Measurements from ENCODE around the gene MNX1. TPM values are rescaled to one million over a fixed set of nuclear protein-coding genes. Genes with fewer than 3 reads are reported as not detected.
A peak's percentile ranks its signal among the peaks of the same experiment; 100 is the strongest.

MNX1 gene
- total and polyA plus RNA-seq, 10 of the 15 experiments (the other 5 are each of a cell fraction or from before 2014, with no cell fraction given) = 0.22 to 2.7 (median 1.3) TPM; not detected in 1

- H2AFZ ChIP-seq (ENCODE audit: control insufficient read depth, low read depth, low read length) = peak overlapping the region; percentile 18; the same call in 1 of the 2 replicates
- FAIRE-seq = no peak
- H3K9me3 ChIP-seq (replicated peaks; ENCODE audit: control insufficient read depth, insufficient read depth, low read length) = no peaks in the 10 kb centered on the region; the same call in 2 of the 3 replicates
- WGBS (ENCODE audit: insufficient coverage, insufficient replicate concordance, low lambda C conversion rate, missing lambda C conversion rate) = 56% methylated on average over 28 of the region's 49 CpGs
- in situ Hi-C loops (cut with MboI) = no loop called here
- no peak for ATAC-seq
- intact Hi-C loops (cut with micrococcal nuclease; ENCODE audit: unreplicated experiment) = loop anchor here (10.0 kb wide), 2 partner anchors 124 to 336 kb away; partner anchors contain the start of gene LMBR1
- BruUV-seq (replicated peaks) = no TSS peak
- H3K4me3 ChIP-seq = peak overlapping the region; percentile 38; the same call in 1 of the 2 replicates
- H3K27me3 ChIP-seq (replicated peaks in 1 of 2; ENCODE audit: control insufficient read depth in 2 of 2, insufficient read depth in 2 of 2, low read length in 1 of 2) = peaks cover 19 to 23% of the 10 kb centered on the region in 2 experiments
- H3K79me2 ChIP-seq (ENCODE audit: control insufficient read depth, insufficient read depth, low read length) = no peaks in the 10 kb centered on the region
- ChIA-PET POLR2A (no interaction called here), RAD21 (ENCODE audit: unreplicated experiment) (no interaction called here), SMC1A (ENCODE audit: uncharacterized antibody, unreplicated experiment) (no interaction called here), CTCF (no interaction called here)
- no peak overlapping the region for H3K9ac ChIP-seq (ENCODE audit: control insufficient read depth, insufficient read depth, low read length)
- H3K4me2 ChIP-seq (ENCODE audit: control insufficient read depth, insufficient read depth) = peak overlapping the region; percentile 50
- no peak for DNase-seq (ENCODE audit: low read depth, low spot score)
- no peaks in the 10 kb centered on the region for H3K36me3 ChIP-seq (ENCODE audit: control insufficient read depth in 2 of 2, insufficient read depth in 2 of 2, low read length in 1 of 2)
- no peaks in the 10 kb centered on the region for H4K20me1 ChIP-seq (ENCODE audit: control insufficient read depth, insufficient read depth)
- H3K27ac ChIP-seq (ENCODE audit: control insufficient read depth, insufficient read depth) = no peak overlapping the region
- TF ChIP-seq MEF2B (IDR thresholded peaks at IDR 0.05; ENCODE audit: partially characterized antibody, poor library complexity, severe bottlenecking) (no peak), BACH1 (IDR thresholded peaks at IDR 0.05; ENCODE audit: borderline replicate concordance) (no peak), EGR1 (IDR thresholded peaks at IDR 0.05; ENCODE audit: borderline replicate concordance in 1 of 2, low read depth in 2 of 2, low read length in 2 of 2) (peak in 1 of 2 experiments; percentile 41; a peak in 1 of 3 replicates), IKZF1 (conservative IDR thresholded peaks at IDR 0.05) (no peak), BHLHE40 (IDR thresholded peaks at IDR 0.05; ENCODE audit: borderline replicate concordance in 1 of 2, low read depth in 2 of 2, low read length in 1 of 2) (peak in 1 of 2 experiments; percentile 23; a peak in 1 of 4 replicates)
- H3K4me1 ChIP-seq (ENCODE audit: control insufficient read depth, insufficient read depth, low read length) = peaks cover 34% of the 10 kb centered on the region
These were observed 8.0 kb upstream of the MNX1 start for GRCh38 chr7:157018328-157018996.
